Fibroblast of the conjunctiva (primary cell): ENCODE measurements around the gene SEC14L1.
A peak's percentile ranks its signal among the peaks of the same experiment; 100 is the strongest.
"Not testable (repeated sequence)": the region's sequence is repeated elsewhere in the genome, so short reads cannot be mapped to it uniquely, and the experiment has no call there.

Source experiments
- DNase-seq: peaks from one replicate; pipeline ENCODE4 v3.0.0-alpha.2; 2010; ENCODE audit warnings: low read depth

The SEC14L1 gene

GRCh38 chr17:77140878-77141767 lies at the start of gene SEC14L1:
Gene SEC14L1, plus strand, starts transcription at chr17:77140969. Its CDS starts 2,628 bp downstream, at chr17:77143597.
- DNase-seq: no peak

GRCh38 chr17:77092025-77092424 lies 48.7 kb upstream of the SEC14L1 start:
- DNase-seq: no peak

GRCh38 chr17:77095461-77095860 lies 45.3 kb upstream of the SEC14L1 start:
- DNase-seq: no peak

- peak; percentile 59 for DNase-seq
Measured at GRCh38 chr17:77096570-77097214, 44.1 kb upstream of the SEC14L1 start.

- DNase-seq: no peak
Measured at GRCh38 chr17:77097631-77098180, 43.1 kb upstream of the SEC14L1 start.

- peak; percentile 54 for DNase-seq
Measured at GRCh38 chr17:77098884-77099545, 41.8 kb upstream of the SEC14L1 start.

- DNase-seq: no peak
Measured at GRCh38 chr17:77099997-77100396, 40.8 kb upstream of the SEC14L1 start.

- no peak for DNase-seq
Measured at GRCh38 chr17:77101521-77102410, 39.0 kb upstream of the SEC14L1 start.

- not testable (repeated sequence) for DNase-seq
Measured at GRCh38 chr17:77102411-77103134, 38.2 kb upstream of the SEC14L1 start.

GRCh38 chr17:77105706-77106105 lies 35.1 kb upstream of the SEC14L1 start:
- DNase-seq: no peak

- no peak for DNase-seq
Measured at GRCh38 chr17:77106874-77107358, 33.9 kb upstream of the SEC14L1 start.

- no peak for DNase-seq
Measured at GRCh38 chr17:77107506-77108433, 33.0 kb upstream of the SEC14L1 start.

GRCh38 chr17:77109159-77109759 lies 31.5 kb upstream of the SEC14L1 start:
- DNase-seq: no peak

- no peak for DNase-seq
Measured at GRCh38 chr17:77109764-77110359, 30.9 kb upstream of the SEC14L1 start.

GRCh38 chr17:77111165-77111933 lies 29.4 kb upstream of the SEC14L1 start:
- not testable (repeated sequence) for DNase-seq

- no peak for DNase-seq
Measured at GRCh38 chr17:77111934-77112296, 28.9 kb upstream of the SEC14L1 start.

GRCh38 chr17:77115510-77115909 lies 25.3 kb upstream of the SEC14L1 start:
- DNase-seq: no peak

GRCh38 chr17:77115947-77116346 lies 24.8 kb upstream of the SEC14L1 start:
- no peak for DNase-seq
